HepG2 (cell line): ENCODE measurements around the gene RAPGEF6. TPM values are rescaled to one million over a fixed set of nuclear protein-coding genes. Genes with fewer than 3 reads are reported as not detected.

Experiments used
- ATF1 ChIP-seq: IDR thresholded peaks from 2 replicates; pipeline ENCODE4 v1.6.1; 2016; ENCODE audit warnings: mild to moderate bottlenecking, control low read depth
- FOXP1 ChIP-seq, 2 experiments: fragments of 450-650 bp in 1 of 2; IDR thresholded peaks; 2 replicates each; pipeline ENCODE4 v1.6.1; 2017 to 2018; ENCODE audit warnings: antibody characterized with exemption in 1 of 2
- GLMP ChIP-seq: sonication (generic); formaldehyde crosslinking; IDR thresholded peaks from 2 replicates; pipeline ENCODE4 v1.9.0; 2021; ENCODE audit warnings: missing genetic modification reagents, mild to moderate bottlenecking, borderline replicate concordance
- GPN1 ChIP-seq: sonication (generic); formaldehyde crosslinking; IDR thresholded peaks from 2 replicates; pipeline ENCODE4 v1.5.1; 2020; ENCODE audit warnings: missing genetic modification reagents, borderline replicate concordance
- HNF1A ChIP-seq, 2 experiments: sonication (generic) in 1 of 2; formaldehyde crosslinking in 1 of 2; IDR thresholded peaks; 2 replicates each; pipeline versions ENCODE4 v1.4.0 to v1.6.1; 2016 to 2020; ENCODE audit warnings: borderline replicate concordance in 1 of 2, low read depth in 1 of 2, mild to moderate bottlenecking in 1 of 2, missing genetic modification reagents in 1 of 2
- PAX8 ChIP-seq: sonication (generic); formaldehyde crosslinking; IDR thresholded peaks from 2 replicates; pipeline ENCODE4 v1.8.0; 2022; ENCODE audit warnings: mild to moderate bottlenecking, missing genetic modification reagents, borderline replicate concordance
- SNAPC4 ChIP-seq: sonication (generic); formaldehyde crosslinking; IDR thresholded peaks from 2 replicates; pipeline ENCODE4 v1.4.0; 2020; ENCODE audit warnings: mild to moderate bottlenecking, missing genetic modification reagents
- TGIF2 ChIP-seq: IDR thresholded peaks from 2 replicates; pipeline ENCODE4 v1.6.1; 2016; ENCODE audit warnings: control low read depth, missing compliant biosample characterization
- TRIM22 ChIP-seq: fragments of 450-650 bp; IDR thresholded peaks from 2 replicates; pipeline ENCODE4 v1.6.1; 2017
- ZBTB43 ChIP-seq: sonication (generic); formaldehyde crosslinking; conservative IDR thresholded peaks from 2 replicates; pipeline ENCODE4 v1.4.0; 2020; ENCODE audit warnings: missing genetic modification reagents
- ZC3H13 ChIP-seq: sonication (generic); formaldehyde crosslinking; IDR thresholded peaks from 2 replicates; pipeline ENCODE4 v1.8.1; 2023; ENCODE audit warnings: mild to moderate bottlenecking, missing genetic modification reagents, moderate library complexity
- ZNF143 ChIP-seq: sonication (generic); formaldehyde crosslinking; IDR thresholded peaks from 2 replicates; pipeline ENCODE4 v1.4.0; 2020; ENCODE audit warnings: missing genetic modification reagents
- ZNF503 ChIP-seq: sonication (generic); formaldehyde crosslinking; IDR thresholded peaks from 2 replicates; pipeline ENCODE4 v1.4.0; 2020; ENCODE audit warnings: missing genetic modification reagents
- ZNF558 ChIP-seq: sonication (generic); formaldehyde crosslinking; IDR thresholded peaks from 2 replicates; pipeline ENCODE4 v1.9.0; 2022; ENCODE audit warnings: mild to moderate bottlenecking, missing genetic modification reagents, borderline replicate concordance
- polyA plus RNA-seq, 8 experiments: library from polyadenylated mRNA; depleted of rRNA in 3 of 8; stranded (reverse) in 7 of 8; unstranded in 1 of 8; fragments of >200 nt; fragmentation: Illumina TruSeq in 4 of 8; extraction: Trizol in 4 of 8; gene quantifications; 2 replicates each; pipeline versions ENCODE4 v1.2.1 to v1.2.3, GENCODE V29; 2011 to 2016; ENCODE audit warnings: low read depth in 4 of 8, missing spikeins in 1 of 8, mixed read lengths in 1 of 8; ENCODE audit not compliant: insufficient read depth in 1 of 8
- total RNA-seq, 5 experiments: library from RNA; depleted of rRNA; stranded (reverse); fragments of >200 nt; fragmentation: Illumina TruSeq; extraction: Trizol; gene quantifications; 2 replicates each; pipeline ENCODE4 v1.2.3, GENCODE V29; 2016; ENCODE audit warnings: low read depth in 1 of 5

Gene RAPGEF6
- total and polyA plus RNA-seq, 2 of the 13 experiments (the other 11 are each of a cell fraction or from before 2014, with no cell fraction given), result 7.7 to 24.6 TPM

- TF ChIP-seq GLMP (CRISPR knock-in tag) (no peak), TRIM22 (no peak), HNF1A (IDR thresholded peaks at IDR 0.05; ENCODE audit: low read depth) (no peak), HNF1A (CRISPR knock-in tag; IDR thresholded peaks at IDR 0.05; ENCODE audit: borderline replicate concordance) (no peak), ZBTB43 (CRISPR knock-in tag) (no peak), ZNF143 (CRISPR knock-in tag) (no peak), GPN1 (no peak), PAX8 (CRISPR knock-in tag) (no peak), ZNF558 (CRISPR knock-in tag) (no peak), ATF1 (CRISPR knock-in tag) (no peak; the same call in 1 of the 2 replicates), ZC3H13 (CRISPR knock-in tag) (no peak), ZNF503 (CRISPR knock-in tag) (no peak), FOXP1 (IDR thresholded peaks at IDR 0.05) (no peak), FOXP1 (CRISPR knock-in tag; IDR thresholded peaks at IDR 0.05) (peak; percentile 41; the same call in 1 of the 2 replicates), TGIF2 (no peak), SNAPC4 (CRISPR knock-in tag) (no peak)
Measured at GRCh38 chr5:131379723-131380122, 255.3 kb downstream of the RAPGEF6 start (continued).
